Measurements from ENCODE around the gene RPS6KA3. TPM values are rescaled to one million over a fixed set of nuclear protein-coding genes. Genes with fewer than 3 reads are reported as not detected.

Gene RPS6KA3
- total and polyA plus RNA-seq, 9 of the 15 experiments (the other 6 are each of a cell fraction or from before 2014, with no cell fraction given), result 10.9 to 61.9 (median 37.4) TPM

GRCh38 chrX:20244931-20245330 lies 21.8 kb downstream of the RPS6KA3 start (continued):
- TF ChIP-seq RNF219 (CRISPR knock-in tag; IDR thresholded peaks at IDR 0.05) (no peak), ZBTB8A (IDR thresholded peaks at IDR 0.05; ENCODE audit: partially characterized antibody) (no peak)

- no peak overlapping the region for H3K4me3 ChIP-seq
- in situ Hi-C loops (cut with MboI), result loop anchor here (10.0 kb wide), 1 partner anchor 205 kb away; no protein-coding TSS in a partner anchor
- no peaks in the 10 kb centered on the region for H3K9me3 ChIP-seq (replicated peaks; ENCODE audit: control insufficient read depth, insufficient read depth, low read depth, low read length)
- intact Hi-C loops (cut with micrococcal nuclease), result no loop called here
- H3K27me3 ChIP-seq (ENCODE audit: control insufficient read depth in 2 of 2, insufficient read depth in 2 of 2, low read length in 2 of 2), result no peaks in the 10 kb centered on the region
- ChIA-PET POLR2A (no interaction called here), CTCF (ENCODE audit: low intra/inter-chr PET ratio) (no interaction called here)
- no peaks in the 10 kb centered on the region for H3K4me1 ChIP-seq (replicated peaks in 1 of 2; ENCODE audit: control insufficient read depth in 2 of 2, insufficient read depth in 2 of 2, low read length in 2 of 2)
- H2AFZ ChIP-seq (ENCODE audit: low read depth, low read length), result no peak overlapping the region
- no peak overlapping the region for H3K4me2 ChIP-seq (ENCODE audit: insufficient read depth, low read length)
- no TSS peak for BruUV-seq (replicated peaks)
- peaks cover 52% of the 10 kb centered on the region for H3K79me2 ChIP-seq (ENCODE audit: control insufficient read depth, insufficient read depth, low read length)
- H3K9me1 ChIP-seq (ENCODE audit: control insufficient read depth, insufficient read depth, low read length), result no peaks in the 10 kb centered on the region
- ATAC-seq, result no peak
- DNase-seq (ENCODE audit: extremely low read depth in 1 of 4, low spot score in 3 of 4), result no peak
- H3K36me3 ChIP-seq (ENCODE audit: control insufficient read depth, insufficient read depth, low read length), result no peaks in the 10 kb centered on the region; the same call in 1 of the 3 replicates
- no peak overlapping the region for H3K9ac ChIP-seq (ENCODE audit: insufficient read depth in 1 of 2, low read depth in 2 of 2, low read length in 2 of 2)
- no peak for FAIRE-seq
- H4K20me1 ChIP-seq (replicated peaks; ENCODE audit: control insufficient read depth, insufficient read depth, low read length), result no peaks in the 10 kb centered on the region
- H3K27ac ChIP-seq (ENCODE audit: extremely low read depth, low read depth, low read length), result no peak overlapping the region
- TF ChIP-seq ETV5 (CRISPR knock-in tag; IDR thresholded peaks at IDR 0.05; ENCODE audit: low read depth) (no peak), NFE2 (IDR thresholded peaks at IDR 0.05; ENCODE audit: low read depth) (no peak), ZNF347 (CRISPR knock-in tag; IDR thresholded peaks at IDR 0.05; ENCODE audit: low read depth) (no peak), DNMT1 (IDR thresholded peaks at IDR 0.05) (no peak), MYNN (IDR thresholded peaks at IDR 0.05) (no peak), MYNN (CRISPR knock-in tag; IDR thresholded peaks at IDR 0.05) (no peak), HIVEP1 (CRISPR knock-in tag; IDR thresholded peaks at IDR 0.05) (no peak), CBX8 (IDR thresholded peaks at IDR 0.05; ENCODE audit: borderline replicate concordance, extremely low read depth, low read depth, low read length, poor library complexity, severe bottlenecking) (no peak), TCF7L2 (IDR thresholded peaks at IDR 0.05; ENCODE audit: low read depth, low read length) (no peak), VEZF1 (CRISPR knock-in tag; IDR thresholded peaks at IDR 0.05) (no peak), THRAP3 (IDR thresholded peaks at IDR 0.05; ENCODE audit: borderline replicate concordance) (no peak), RNF219 (CRISPR knock-in tag; IDR thresholded peaks at IDR 0.05) (no peak), SPI1 (IDR thresholded peaks at IDR 0.05; ENCODE audit: borderline replicate concordance, low read depth, low read length) (no peak)
These were observed 26.5 kb downstream of the RPS6KA3 start for GRCh38 chrX:20240201-20240600.
